NK-92 (cell line): ENCODE data around the gene SLC43A2.
"Not testable (repeated sequence)": the region's sequence is repeated elsewhere in the genome, so short reads cannot be mapped to it uniquely, and the experiment has no call there.

ENCODE experiments used
- DNase-seq: peaks from one replicate; lab custom pipeline; 2025; ENCODE audit not compliant: unreplicated experiment; lab: John Stamatoyannopoulos, UW

The SLC43A2 gene

GRCh38 chr17:1542316-1542715, 86.3 kb downstream of the SLC43A2 start:
- no peak for DNase-seq

- no peak for DNase-seq
Measured at GRCh38 chr17:1541367-1541904, 87.2 kb downstream of the SLC43A2 start.

- no peak for DNase-seq
Measured at GRCh38 chr17:1539811-1540210, 88.8 kb downstream of the SLC43A2 start.

- DNase-seq, result no peak
Measured at GRCh38 chr17:1535737-1536136, 92.9 kb downstream of the SLC43A2 start.

GRCh38 chr17:1533661-1534325, 94.8 kb downstream of the SLC43A2 start:
- no peak for DNase-seq

- DNase-seq, result no peak
Measured at GRCh38 chr17:1532836-1533602, 95.6 kb downstream of the SLC43A2 start.

- DNase-seq, result no peak
Measured at GRCh38 chr17:1529863-1530262, 98.8 kb downstream of the SLC43A2 start.

GRCh38 chr17:1526876-1527275, 101.8 kb downstream of the SLC43A2 start:
- DNase-seq, result not testable (repeated sequence)

- no peak for DNase-seq
Measured at GRCh38 chr17:1522626-1523025, 106.0 kb downstream of the SLC43A2 start.

GRCh38 chr17:1521086-1521640, 107.5 kb downstream of the SLC43A2 start:
- no peak for DNase-seq

- no peak for DNase-seq
Measured at GRCh38 chr17:1519678-1520077, 109.0 kb downstream of the SLC43A2 start.
